Breast epithelium (tissue), 4 donors: ENCODE data around the gene SLC10A2. TPM values are rescaled to one million over a fixed set of nuclear protein-coding genes. Genes with fewer than 3 reads are reported as not detected.
"Not testable (repeated sequence)": the region's sequence is repeated elsewhere in the genome, so short reads cannot be mapped to it uniquely, and the experiment has no call there.

Experiments used
- DNase-seq, 2 donors: peaks; one replicate each; pipeline ENCODE4 v3.0.0-alpha.2; 2019; ENCODE audit warnings: low spot score in 2 of 2
- H3K27ac ChIP-seq, 2 donors: fragments of 200-600 bp; sonication (generic) in 1 of 2; one replicate each; pipeline ENCODE4 v1.5.1; 2016 to 2019; ENCODE audit warnings: mild to moderate bottlenecking in 1 of 2
- H3K27me3 ChIP-seq, 2 donors: fragments of 200-600 bp; sonication (generic) in 1 of 2; one replicate each; pipeline versions ENCODE4 v1.5.1 to v1.6.0; 2017 to 2019; ENCODE audit warnings: control low read depth in 1 of 2, mild to moderate bottlenecking in 1 of 2
- H3K36me3 ChIP-seq: fragments of 200-600 bp; one replicate; pipeline ENCODE4 v1.5.1; 2019
- H3K4me1 ChIP-seq, 2 donors: fragments of 200-600 bp; sonication (generic); one replicate each; pipeline ENCODE4 v1.5.1; 2016 to 2019; ENCODE audit warnings: control low read depth in 1 of 2
- H3K4me3 ChIP-seq, 3 donors: fragments of 200-600 bp; sonication (generic); 1 replicate in 2 of 3; 2 replicates in 1 of 3; pipeline ENCODE4 v1.5.1; 2016 to 2019; ENCODE audit warnings: mild to moderate bottlenecking in 3 of 3, moderate library complexity in 2 of 3
- H3K9me3 ChIP-seq, 2 donors: fragments of 200-600 bp; sonication (generic) in 1 of 2; one replicate each; pipeline ENCODE4 v1.5.1; 2016 to 2019; ENCODE audit warnings: control low read depth in 1 of 2
- CTCF ChIP-seq, 3 donors: fragments of 450-650 bp; IDR thresholded peaks; one replicate each; pipeline ENCODE4 v1.5.1; 2016 to 2017; ENCODE audit warnings: antibody characterized with exemption in 3 of 3, mild to moderate bottlenecking in 3 of 3, moderate library complexity in 3 of 3
- POLR2A ChIP-seq: fragments of 450-650 bp; IDR thresholded peaks from one replicate; pipeline ENCODE4 v1.6.1; 2016; ENCODE audit warnings: antibody characterized with exemption, mild to moderate bottlenecking, moderate library complexity
- POLR2AphosphoS5 ChIP-seq, 3 donors: sonication (generic); formaldehyde crosslinking; IDR thresholded peaks; one replicate each; pipeline ENCODE4 v1.6.1; 2017; ENCODE audit warnings: antibody characterized with exemption in 3 of 3
- intact Hi-C: fragments of 100-400 bp; cut with DNase I; formaldehyde crosslinking; loops from one replicate; pipeline ENCODE4 v1.15.1; 2023; ENCODE audit warnings: low total_unique reads
- total RNA-seq, 3 donors: library from RNA; depleted of rRNA; stranded (reverse); fragments of >200 nt; gene quantifications; one replicate each; pipeline ENCODE4 v1.1.0, GENCODE V29; 2016

SLC10A2 gene
- total RNA-seq, 3 donors from 2014 or later: 0.33 TPM; not detected in 2

GRCh38 chr13:103097366-103097928, 31.2 kb upstream of the SLC10A2 start:
- TF ChIP-seq POLR2AphosphoS5 (IDR thresholded peaks at IDR 0.05) (no peak), POLR2A (no peak), CTCF (IDR thresholded peaks at IDR 0.05) (no peak)
- no peak for DNase-seq
- peaks cover 8 to 20% of the 10 kb centered on the region in 2 donors for H3K9me3 ChIP-seq

GRCh38 chr13:103093649-103094048, 27.4 kb upstream of the SLC10A2 start:
- H3K9me3 ChIP-seq: peaks cover 13 to 38% of the 10 kb centered on the region in 2 donors
- H3K27ac ChIP-seq, H3K27me3 ChIP-seq, H3K4me1 ChIP-seq, H3K36me3 ChIP-seq, H3K4me3 ChIP-seq, intact Hi-C loops, DNase-seq: not testable (repeated sequence)

More at GRCh38 chr13:103097366-103097928, 31.2 kb upstream of the SLC10A2 start:
- H3K27me3 ChIP-seq: no peaks in the 10 kb centered on the region
- no peak overlapping the region for H3K27ac ChIP-seq
- no peak overlapping the region for H3K4me3 ChIP-seq
- peaks cover 0 to 5% of the 10 kb centered on the region in 2 donors for H3K4me1 ChIP-seq
- no peaks in the 10 kb centered on the region for H3K36me3 ChIP-seq
- intact Hi-C loops: no loop called here

GRCh38 chr13:103087275-103087674, 21.1 kb upstream of the SLC10A2 start:
- no peak for TF ChIP-seq CTCF (IDR thresholded peaks at IDR 0.05)
- TF ChIP-seq POLR2AphosphoS5 (IDR thresholded peaks at IDR 0.05): no peak
- TF ChIP-seq POLR2A: no peak

GRCh38 chr13:103081435-103081834, 15.2 kb upstream of the SLC10A2 start:
- no peak overlapping the region for H3K27ac ChIP-seq
- H3K9me3 ChIP-seq: no peaks in the 10 kb centered on the region
- intact Hi-C loops: no loop called here
- DNase-seq: no peak
- TF ChIP-seq POLR2AphosphoS5 (IDR thresholded peaks at IDR 0.05) (no peak), CTCF (IDR thresholded peaks at IDR 0.05) (no peak), POLR2A (no peak)
- no peaks in the 10 kb centered on the region for H3K4me1 ChIP-seq
- no peaks in the 10 kb centered on the region for H3K27me3 ChIP-seq
- no peak overlapping the region for H3K4me3 ChIP-seq
- H3K36me3 ChIP-seq: no peaks in the 10 kb centered on the region

More at GRCh38 chr13:103087275-103087674, 21.1 kb upstream of the SLC10A2 start:
- peaks cover 3 to 16% of the 10 kb centered on the region in 2 donors for H3K9me3 ChIP-seq
- no peak for DNase-seq
- H3K27me3 ChIP-seq: no peaks in the 10 kb centered on the region
- no peak overlapping the region for H3K27ac ChIP-seq
- H3K4me3 ChIP-seq: no peak overlapping the region
- intact Hi-C loops: no loop called here
- H3K4me1 ChIP-seq: no peaks in the 10 kb centered on the region
- H3K36me3 ChIP-seq: no peaks in the 10 kb centered on the region

DNA sequence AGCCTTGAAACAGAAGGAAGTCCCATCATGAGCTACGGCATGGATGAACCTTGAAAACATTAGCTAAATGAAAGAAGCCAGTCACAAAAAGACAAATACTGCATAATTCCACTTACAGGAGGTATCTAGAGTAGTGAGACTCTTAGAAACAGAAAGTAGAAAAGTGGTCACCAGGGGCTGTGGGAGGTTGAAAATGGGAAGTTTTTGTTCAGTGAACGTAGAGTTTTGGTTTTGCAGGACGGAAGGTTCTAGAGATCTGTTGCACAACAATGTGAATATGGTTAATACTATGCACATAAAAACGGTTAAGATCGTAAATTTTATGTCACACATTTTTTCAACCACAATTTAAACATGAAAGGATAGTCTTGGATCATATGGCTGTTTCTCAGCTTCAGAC, 11.9 kb upstream of the SLC10A2 start:
- Histone ChIP-seq H3K27ac (no peak overlapping the region), H3K4me1 (no peaks in the 10 kb centered on the region), H3K27me3 (no peaks in the 10 kb centered on the region), H3K9me3 (no peaks in the 10 kb centered on the region), H3K4me3 (no peak overlapping the region), H3K36me3 (no peaks in the 10 kb centered on the region)
- no peak for DNase-seq
- intact Hi-C loops: no loop called here
- no peak for TF ChIP-seq CTCF (IDR thresholded peaks at IDR 0.05)
- TF ChIP-seq POLR2AphosphoS5 (IDR thresholded peaks at IDR 0.05): no peak
- no peak for TF ChIP-seq POLR2A
